Activated T-helper 2 cell treated with anti-CD3 and anti-CD28 coated beads, Interferon-gamma antibody, Interleukin-2, Interleukin-4, amounts not matched to agents 10 μg/mL and 5 μg/mL and 100 μg/mL, durations not matched to agents 14 hours and 24 hours and 36 hours (primary cell): ENCODE measurements around the gene ZCCHC4. TPM values are rescaled to one million over a fixed set of nuclear protein-coding genes. Genes with fewer than 3 reads are reported as not detected.

Experiments used
- DNase-seq: peaks from one replicate; pipeline ENCODE4 v3.0.0; 2021; ENCODE audit warnings: low spot score
- H3K27ac Mint-ChIP-seq: one replicate; pipeline ENCODE4 v1.8.0; 2021; ENCODE audit warnings: mixed read lengths
- H3K27me3 Mint-ChIP-seq: one replicate; pipeline ENCODE4 v1.8.0; 2021; ENCODE audit warnings: low read depth, mixed read lengths
- H3K36me3 Mint-ChIP-seq: one replicate; pipeline ENCODE4 v1.8.0; 2021; ENCODE audit warnings: low read depth, mixed read lengths
- H3K4me1 Mint-ChIP-seq: one replicate; pipeline ENCODE4 v1.8.0; 2021; ENCODE audit warnings: low read depth, mixed read lengths
- H3K4me3 Mint-ChIP-seq: one replicate; pipeline ENCODE4 v1.8.0; 2021; ENCODE audit warnings: low read depth, mild to moderate bottlenecking, moderate library complexity, mixed read lengths
- H3K9me3 Mint-ChIP-seq: one replicate; pipeline ENCODE4 v1.8.0; 2021; ENCODE audit warnings: mixed read lengths
- intact Hi-C: fragments of 100-400 bp; cut with micrococcal nuclease; formaldehyde crosslinking; loops from one replicate; pipeline ENCODE4 v1.15.1; 2023
- total RNA-seq: library from RNA; stranded (reverse); gene quantifications from 2 replicates; pipeline ENCODE4 v1.2.3, GENCODE V29; 2022

ZCCHC4 gene
- total RNA-seq, 1 donor from 2014 or later: 15.1 TPM

GRCh38 chr4:25330905-25331808 is 18.6 kb downstream of the ZCCHC4 start:
- no peak for DNase-seq
- Mint-ChIP-seq H3K27ac (peak overlapping the region; percentile 89), H3K4me1 (peaks cover 16% of the 10 kb centered on the region), H3K9me3 (no peaks in the 10 kb centered on the region), H3K36me3 (peaks cover 9% of the 10 kb centered on the region), H3K27me3 (no peaks in the 10 kb centered on the region), H3K4me3 (peak overlapping the region; percentile 72)
- intact Hi-C loops: loop anchor here (1.0 to 5.0 kb wide), 2 partner anchors 19 to 46 kb away; partner anchors contain the start of genes ANAPC4 and ZCCHC4

DNA sequence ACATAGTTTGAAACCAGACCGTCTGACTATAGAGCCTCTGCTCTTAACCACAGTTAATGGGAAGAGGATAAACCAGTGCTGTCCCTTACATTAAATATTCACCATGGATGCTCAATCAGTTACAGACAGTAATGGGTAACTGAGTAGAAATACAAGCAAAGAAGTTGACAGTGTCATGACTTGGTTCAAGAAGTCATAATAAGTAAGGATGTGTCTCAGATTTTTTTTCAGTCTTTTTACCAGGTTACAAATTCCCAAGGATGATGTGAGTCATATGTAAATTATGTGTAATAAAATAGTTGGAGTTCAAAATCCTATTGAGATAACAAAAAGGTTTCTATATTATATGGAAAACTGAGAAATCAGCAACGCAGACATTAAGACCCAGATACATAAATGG is 31.1 kb downstream of the ZCCHC4 start:
- peaks cover 9% of the 10 kb centered on the region for H3K36me3 Mint-ChIP-seq
- H3K4me1 Mint-ChIP-seq: peaks cover 3% of the 10 kb centered on the region
- H3K27me3 Mint-ChIP-seq: no peaks in the 10 kb centered on the region
- H3K27ac Mint-ChIP-seq: no peak overlapping the region
- intact Hi-C loops: no loop called here
- DNase-seq: no peak
- no peak overlapping the region for H3K4me3 Mint-ChIP-seq
- peaks cover 4% of the 10 kb centered on the region for H3K9me3 Mint-ChIP-seq

DNA sequence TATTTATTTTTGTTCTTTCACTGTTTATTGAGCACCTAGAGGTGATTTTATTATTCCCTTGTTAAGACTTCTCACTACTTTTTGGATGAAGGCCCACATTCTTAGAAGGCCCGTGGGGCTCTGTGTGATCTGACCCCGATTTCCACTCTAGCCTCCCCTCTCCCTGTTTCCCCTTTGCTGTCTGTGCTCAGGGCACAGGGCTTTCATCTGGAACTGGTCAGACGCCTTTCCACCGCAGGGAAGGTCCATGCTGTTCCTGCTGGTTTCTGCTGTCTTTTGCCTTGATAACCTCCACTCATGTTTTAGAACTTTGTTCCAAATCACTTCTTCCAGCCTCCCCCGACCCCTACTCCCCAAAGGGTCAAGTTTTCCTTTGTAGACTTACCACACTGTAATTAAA is 33.2 kb downstream of the ZCCHC4 start:
- no peak for DNase-seq
- intact Hi-C loops: no loop called here
- Mint-ChIP-seq H3K4me1 (peaks cover 3% of the 10 kb centered on the region), H3K4me3 (no peak overlapping the region), H3K9me3 (peaks cover 4% of the 10 kb centered on the region), H3K36me3 (peaks cover 6% of the 10 kb centered on the region), H3K27me3 (no peaks in the 10 kb centered on the region), H3K27ac (no peak overlapping the region)

- no peak overlapping the region for H3K4me3 Mint-ChIP-seq
- intact Hi-C loops: no loop called here
- H3K4me1 Mint-ChIP-seq: peaks cover 3% of the 10 kb centered on the region
- H3K36me3 Mint-ChIP-seq: no peaks in the 10 kb centered on the region
- no peaks in the 10 kb centered on the region for H3K27me3 Mint-ChIP-seq
- no peak overlapping the region for H3K27ac Mint-ChIP-seq
- peaks cover 4% of the 10 kb centered on the region for H3K9me3 Mint-ChIP-seq
- DNase-seq: no peak
These were observed 34.3 kb downstream of the ZCCHC4 start for GRCh38 chr4:25346913-25347312.

DNA sequence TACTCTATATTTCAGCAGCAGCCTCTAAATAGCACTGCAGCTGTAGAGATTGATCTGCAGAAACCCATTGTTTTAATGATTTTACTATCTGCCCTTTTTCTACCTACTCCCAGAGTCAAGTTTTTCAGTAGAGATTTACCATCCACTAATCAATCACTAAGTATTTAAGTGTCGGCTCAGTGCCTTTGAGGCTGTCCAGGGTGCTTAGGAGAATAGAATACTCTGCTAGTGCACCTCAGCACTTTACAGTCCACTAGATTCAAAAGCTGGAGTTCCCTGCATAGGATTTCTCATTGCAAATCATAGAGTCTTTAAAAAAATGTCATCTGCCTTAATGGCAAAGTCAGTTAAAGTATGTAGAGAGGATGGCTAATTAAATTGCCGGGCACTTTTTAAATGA is 34.9 kb downstream of the ZCCHC4 start:
- Mint-ChIP-seq H3K9me3 (peaks cover 4% of the 10 kb centered on the region), H3K27ac (no peak overlapping the region), H3K27me3 (no peaks in the 10 kb centered on the region), H3K4me3 (no peak overlapping the region), H3K4me1 (peaks cover 3% of the 10 kb centered on the region), H3K36me3 (peaks cover 3% of the 10 kb centered on the region)
- DNase-seq: no peak
- intact Hi-C loops: no loop called here

DNA sequence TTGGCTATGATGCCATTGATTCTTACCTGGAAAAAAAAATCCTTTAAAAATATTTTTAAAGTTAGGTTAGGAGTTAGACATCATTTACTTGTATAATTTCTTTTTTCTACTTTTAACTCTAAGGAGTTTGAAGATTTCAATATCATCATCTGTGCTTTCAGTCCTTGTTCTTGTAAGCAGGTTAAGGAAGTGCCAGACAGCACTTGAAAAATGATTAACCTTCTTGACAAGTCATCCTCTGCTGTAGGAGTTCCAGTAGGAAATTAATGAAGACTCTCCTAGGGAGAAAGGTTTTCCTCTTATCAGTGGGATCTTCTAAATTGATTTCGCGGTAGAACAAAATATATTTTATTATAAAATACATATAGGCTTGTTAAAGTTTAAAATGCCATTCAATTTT is 35.4 kb downstream of the ZCCHC4 start:
- Mint-ChIP-seq H3K27me3 (no peaks in the 10 kb centered on the region), H3K4me3 (no peak overlapping the region), H3K9me3 (peaks cover 4% of the 10 kb centered on the region), H3K27ac (no peak overlapping the region), H3K4me1 (peaks cover 3% of the 10 kb centered on the region), H3K36me3 (peaks cover 3% of the 10 kb centered on the region)
- no peak for DNase-seq
- intact Hi-C loops: no loop called here

DNA sequence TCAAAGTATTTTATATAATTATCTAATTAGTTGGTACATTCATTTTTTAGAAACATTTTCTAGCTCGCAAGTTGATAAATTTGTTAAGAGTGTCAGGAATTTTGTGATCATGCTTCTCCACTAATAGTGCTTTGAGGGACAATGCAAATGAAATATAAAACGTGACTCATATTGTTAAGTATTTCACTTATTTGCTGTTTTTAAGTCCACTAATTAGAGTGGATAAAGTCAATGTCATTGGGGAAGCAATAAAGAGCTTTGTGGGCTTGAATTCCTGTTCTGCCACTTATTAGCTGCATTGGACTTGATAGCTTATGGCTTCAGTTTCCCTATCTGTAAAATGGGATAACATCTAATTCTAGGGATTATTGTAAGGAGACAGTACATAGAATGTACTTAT is 38.0 kb downstream of the ZCCHC4 start:
- Mint-ChIP-seq H3K27ac (no peak overlapping the region), H3K27me3 (no peaks in the 10 kb centered on the region), H3K9me3 (no peaks in the 10 kb centered on the region), H3K4me3 (no peak overlapping the region), H3K36me3 (peaks cover 7% of the 10 kb centered on the region), H3K4me1 (peaks cover 3% of the 10 kb centered on the region)
- intact Hi-C loops: no loop called here
- no peak for DNase-seq

- Mint-ChIP-seq H3K4me1 (no peaks in the 10 kb centered on the region), H3K27me3 (no peaks in the 10 kb centered on the region), H3K4me3 (no peak overlapping the region), H3K9me3 (no peaks in the 10 kb centered on the region), H3K27ac (no peak overlapping the region), H3K36me3 (peaks cover 7% of the 10 kb centered on the region)
- DNase-seq: no peak
- intact Hi-C loops: no loop called here
These were observed 39.3 kb downstream of the ZCCHC4 start for GRCh38 chr4:25351777-25352416.

DNA sequence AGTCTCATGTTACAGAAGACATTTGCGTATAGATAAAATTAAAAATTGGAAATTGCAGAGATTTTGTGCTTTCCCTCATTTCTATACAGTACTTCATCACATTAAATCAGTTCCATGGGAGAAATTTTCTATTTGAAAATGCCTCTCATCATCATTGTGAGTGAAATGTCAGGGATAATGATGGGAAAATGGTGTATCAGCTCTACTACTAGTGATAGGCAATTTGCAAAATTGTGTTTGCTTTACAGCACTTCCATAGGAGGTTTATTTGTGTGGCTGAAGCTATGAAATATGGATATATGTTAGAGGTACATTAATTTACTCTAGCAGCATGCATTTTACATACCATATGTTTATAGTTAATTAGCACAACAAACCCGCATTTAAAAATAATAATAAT is 43.5 kb downstream of the ZCCHC4 start:
- no peak for DNase-seq
- H3K27ac Mint-ChIP-seq: no peak overlapping the region
- intact Hi-C loops: no loop called here
- no peaks in the 10 kb centered on the region for H3K4me1 Mint-ChIP-seq
- no peak overlapping the region for H3K4me3 Mint-ChIP-seq
- peaks cover 15% of the 10 kb centered on the region for H3K36me3 Mint-ChIP-seq
- H3K9me3 Mint-ChIP-seq: no peaks in the 10 kb centered on the region
- H3K27me3 Mint-ChIP-seq: no peaks in the 10 kb centered on the region

DNA sequence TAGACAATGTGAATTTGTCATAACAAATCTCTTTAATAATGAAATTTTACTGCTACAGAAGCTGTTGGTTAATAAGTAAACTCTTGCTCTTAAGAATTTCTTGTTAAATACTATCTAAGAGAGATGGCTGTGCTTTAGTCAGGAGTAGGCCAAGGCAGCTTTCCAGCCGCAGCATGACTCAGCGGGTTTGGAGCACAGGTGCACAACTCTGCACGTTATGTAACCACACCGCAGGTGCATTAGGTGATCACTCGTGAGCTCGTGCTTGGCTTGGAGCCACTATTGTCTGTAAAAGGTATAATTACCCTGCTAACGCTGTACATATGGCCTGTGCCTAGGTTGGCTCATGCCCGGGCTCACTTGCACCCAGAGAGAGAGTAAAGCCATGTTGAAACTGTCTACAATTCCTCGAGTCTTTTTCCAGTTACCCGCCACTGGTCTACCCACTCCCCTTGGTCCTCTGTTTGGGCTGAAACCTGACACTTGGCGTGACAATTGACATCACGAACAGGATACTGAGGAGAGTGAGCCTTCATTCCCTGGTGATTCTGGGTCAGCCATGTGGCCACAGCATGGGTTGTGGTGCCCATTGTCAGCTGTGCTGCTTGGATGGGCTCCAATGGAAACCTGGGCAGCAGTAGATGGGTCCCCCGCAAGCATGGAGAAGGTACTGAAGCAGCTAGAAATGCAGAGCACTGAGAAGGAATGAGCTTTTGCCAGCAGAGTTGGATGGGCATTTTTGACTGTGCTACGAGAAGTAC is 46.1 kb downstream of the ZCCHC4 start:
- H3K27me3 Mint-ChIP-seq: no peaks in the 10 kb centered on the region
- peaks cover 12% of the 10 kb centered on the region for H3K36me3 Mint-ChIP-seq
- no peaks in the 10 kb centered on the region for H3K9me3 Mint-ChIP-seq
- intact Hi-C loops: no loop called here
- no peak overlapping the region for H3K27ac Mint-ChIP-seq
- H3K4me3 Mint-ChIP-seq: no peak overlapping the region
- no peaks in the 10 kb centered on the region for H3K4me1 Mint-ChIP-seq
- no peak for DNase-seq

DNA sequence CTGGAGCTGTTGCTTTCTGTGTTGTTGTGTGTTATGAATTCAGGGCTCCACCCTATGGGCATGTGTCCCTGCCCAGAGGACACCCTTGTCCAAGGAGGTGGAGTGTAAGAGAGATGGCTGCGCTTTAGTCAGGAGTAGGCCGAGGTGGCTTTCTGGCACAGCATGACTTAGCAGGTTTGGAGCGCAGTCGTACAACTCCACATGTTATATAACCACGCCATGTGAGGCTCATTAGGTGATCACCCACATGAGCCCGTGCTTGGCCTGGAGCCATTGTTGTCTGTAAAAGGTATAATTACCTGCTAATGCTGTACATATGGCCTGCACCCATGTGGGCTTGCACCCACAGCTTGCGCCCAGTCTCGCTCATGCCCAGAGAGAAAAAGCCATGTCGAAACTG is 48.7 kb downstream of the ZCCHC4 start:
- no peak for DNase-seq
- Mint-ChIP-seq H3K36me3 (peaks cover 12% of the 10 kb centered on the region), H3K27ac (no peak overlapping the region), H3K4me1 (no peaks in the 10 kb centered on the region), H3K4me3 (no peak overlapping the region), H3K9me3 (no peaks in the 10 kb centered on the region), H3K27me3 (no peaks in the 10 kb centered on the region)
- intact Hi-C loops: no loop called here

- Mint-ChIP-seq H3K4me3 (no peak overlapping the region), H3K9me3 (no peaks in the 10 kb centered on the region), H3K36me3 (peaks cover 4% of the 10 kb centered on the region), H3K4me1 (no peaks in the 10 kb centered on the region), H3K27me3 (no peaks in the 10 kb centered on the region), H3K27ac (no peak overlapping the region)
- DNase-seq: no peak
- intact Hi-C loops: loop anchor here (1.0 to 5.0 kb wide), 4 partner anchors 54 to 387 kb away; partner anchors contain the start of genes SEPSECS and ZCCHC4
These were observed 54.5 kb downstream of the ZCCHC4 start for GRCh38 chr4:25367004-25367621.
